T1000 (cell line): ENCODE measurements around the gene PARM1.

Experiments
- DNase-seq: peaks from one replicate; lab custom pipeline; 2025; ENCODE audit warnings: mixed read lengths; lab: John Stamatoyannopoulos, UW

PARM1 gene

DNA sequence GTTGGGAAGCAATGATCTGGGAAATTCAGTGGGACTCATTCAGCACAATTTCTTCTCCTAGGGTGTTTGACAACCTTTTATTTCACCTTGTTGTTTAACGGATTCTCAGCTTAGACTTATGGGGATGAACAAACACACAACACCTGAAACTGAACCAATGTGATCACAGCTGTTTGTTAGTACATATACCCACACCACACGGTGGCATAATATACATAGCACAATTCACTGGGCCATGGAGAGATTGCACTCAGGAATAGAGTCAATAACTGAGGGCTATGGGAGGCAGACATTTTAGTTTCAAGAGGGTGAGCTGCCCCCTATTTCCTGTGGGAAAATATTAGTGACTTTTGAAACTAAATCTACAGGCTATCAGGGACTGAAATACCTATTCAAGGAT, 148.0 kb downstream of the PARM1 start:
- no peak for DNase-seq

DNA sequence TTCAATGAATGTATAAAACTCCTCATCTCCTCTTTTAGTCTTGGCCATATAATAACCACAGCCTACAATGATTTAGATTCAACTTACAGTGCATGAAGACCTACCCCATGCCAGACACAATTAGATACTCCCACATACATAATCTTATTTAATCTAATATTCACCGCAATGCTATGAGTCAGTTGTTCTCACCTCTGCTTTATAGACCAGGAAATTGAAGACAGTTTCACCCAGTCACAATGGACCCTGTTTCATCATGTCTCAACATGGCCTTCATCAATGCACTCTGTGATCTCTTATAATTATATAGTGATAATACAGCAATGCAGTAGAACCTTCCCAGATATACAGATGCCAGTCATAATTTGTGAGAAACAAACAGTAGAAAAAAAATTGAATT, 148.6 kb downstream of the PARM1 start:
- no peak for DNase-seq

DNA sequence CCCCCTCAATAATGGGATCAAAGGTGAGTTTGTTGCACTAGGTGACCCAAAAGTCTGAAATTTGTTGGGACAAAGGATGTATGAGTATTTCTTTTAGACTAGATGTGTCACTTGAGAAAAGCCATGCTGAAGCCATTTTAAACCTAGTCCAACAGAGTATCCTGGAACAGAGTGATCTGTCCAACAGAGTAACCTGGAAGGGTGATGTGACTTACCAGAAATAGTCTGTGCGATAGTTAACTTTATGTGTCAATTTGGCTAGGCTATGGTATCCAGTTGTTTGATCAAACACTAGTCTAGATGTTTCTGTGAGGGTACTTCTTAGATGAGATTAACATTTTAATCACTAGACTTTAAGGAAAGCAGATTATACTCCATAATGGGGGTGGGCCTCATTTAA, 154.5 kb downstream of the PARM1 start:
- no peak for DNase-seq

DNA sequence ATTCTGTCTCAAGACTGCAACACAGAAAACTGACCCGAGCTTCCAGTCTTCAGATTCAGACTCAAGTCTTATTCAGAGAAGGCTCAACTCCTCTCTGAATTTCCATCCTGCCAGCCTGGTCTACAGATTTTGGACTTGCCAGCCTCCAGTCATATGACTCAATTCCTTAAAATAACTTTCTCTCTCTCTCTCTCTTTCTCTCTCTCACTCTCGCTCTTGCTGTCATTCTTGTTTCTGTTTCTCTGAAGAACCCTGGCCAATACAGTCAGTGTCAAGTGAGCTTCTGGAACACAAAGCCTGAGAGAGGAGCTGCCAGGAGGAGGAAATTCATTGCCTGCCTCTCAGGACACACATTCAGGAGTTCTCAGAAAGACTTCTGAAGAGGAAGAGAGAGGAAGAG, 154.9 kb downstream of the PARM1 start:
- no peak for DNase-seq

DNA sequence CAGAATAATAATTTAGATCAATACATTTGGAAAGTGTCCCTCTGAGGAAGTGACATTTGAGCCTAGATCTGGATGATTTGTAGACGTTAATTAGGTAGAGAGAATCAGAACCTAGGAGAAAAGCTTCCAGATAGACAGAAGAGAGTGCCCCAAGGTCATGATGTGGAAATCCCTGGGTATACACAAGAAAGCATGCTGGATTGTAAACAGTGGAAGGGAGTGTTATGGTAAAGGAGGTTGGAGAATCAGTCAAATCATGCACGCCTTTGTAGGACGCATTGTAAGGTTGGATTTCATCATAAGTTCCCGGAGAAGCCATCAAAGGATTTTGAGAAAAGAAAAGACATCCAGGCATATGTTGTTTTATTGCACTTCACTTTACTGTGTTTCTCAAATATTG, 156.3 kb downstream of the PARM1 start:
- DNase-seq: no peak

DNA sequence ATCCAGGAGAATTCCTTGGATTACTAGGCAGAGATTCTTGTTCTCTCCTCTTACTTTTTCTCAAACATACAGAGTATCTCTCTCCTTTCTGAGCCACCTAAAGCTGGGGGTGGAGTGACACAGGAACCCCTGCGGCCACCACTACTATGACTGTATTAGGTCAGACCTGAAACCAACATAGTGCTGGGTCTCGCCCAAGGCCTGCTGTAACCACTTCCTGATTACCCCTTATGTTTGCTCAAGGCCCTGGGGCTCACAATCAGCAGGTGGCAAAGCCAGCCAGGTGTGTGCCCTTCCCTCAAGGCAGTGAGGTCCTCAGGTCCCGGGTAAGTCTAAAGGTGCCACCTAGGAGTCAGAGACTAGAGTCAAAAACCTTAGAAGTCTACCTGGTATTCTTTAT, 166.4 kb downstream of the PARM1 start:
- no peak for DNase-seq
